ENCODE data around the gene B4GALNT2. TPM values are rescaled to one million over a fixed set of nuclear protein-coding genes. Genes with fewer than 3 reads are reported as not detected.

The B4GALNT2 gene
- polyA plus RNA-seq, 3 donors = not detected

GRCh38 chr17:49112936-49113335, 19.6 kb upstream of the B4GALNT2 start:
- intact Hi-C loops (cut with micrococcal nuclease) = no loop called here
- H3K36me3 ChIP-seq (replicated peaks in 1 of 2; ENCODE audit: control insufficient read depth in 1 of 2, insufficient read depth in 2 of 2, low read length in 2 of 2) = no peaks in the 10 kb centered on the region
- H3K27me3 ChIP-seq (ENCODE audit: control insufficient read depth in 2 of 2, insufficient read depth in 2 of 2, low read length in 2 of 2) = peaks cover 17 to 24% of the 10 kb centered on the region in 2 donors
- H3K4me2 ChIP-seq (replicated peaks; ENCODE audit: extremely low read depth, low read length, poor library complexity, severe bottlenecking) = no peak overlapping the region
- H3K4me1 Mint-ChIP-seq = no peaks in the 10 kb centered on the region
- peaks cover 0 to 3% (median 0%) of the 10 kb centered on the region in 7 donors for H3K9me3 Mint-ChIP-seq
- H3K27me3 Mint-ChIP-seq (ENCODE audit: low read depth in 3 of 3) = peaks cover 8 to 24% (median 14%) of the 10 kb centered on the region in 3 donors
- no peaks in the 10 kb centered on the region for H4K20me1 ChIP-seq (ENCODE audit: insufficient read depth, low read length)
- H3K4me3 ChIP-seq (replicated peaks in 1 of 3; ENCODE audit: low read depth in 2 of 3, low read length in 3 of 3) = no peak overlapping the region
- H3K79me2 ChIP-seq (ENCODE audit: insufficient read depth, low read length) = no peaks in the 10 kb centered on the region
- no peak overlapping the region for H3K9ac ChIP-seq (ENCODE audit: insufficient read depth, low read length, poor library complexity, severe bottlenecking)
- H3K27ac ChIP-seq (ENCODE audit: low read depth in 1 of 2, low read length in 2 of 2) = no peak overlapping the region
- no peak overlapping the region for H3K4me3 Mint-ChIP-seq
- H3K36me3 Mint-ChIP-seq = no peaks in the 10 kb centered on the region
- H2AFZ ChIP-seq (ENCODE audit: insufficient read depth, low read depth, low read length, poor library complexity, severe bottlenecking) = no peak overlapping the region
- TF ChIP-seq CTCF (IDR thresholded peaks at IDR 0.05) = no peak
- H3K27ac Mint-ChIP-seq = no peak overlapping the region
- no peaks in the 10 kb centered on the region for H3K4me1 ChIP-seq (ENCODE audit: control insufficient read depth in 1 of 2, insufficient read depth in 2 of 2, low read length in 2 of 2)
- H3K9me3 ChIP-seq (replicated peaks in 1 of 2; ENCODE audit: control insufficient read depth in 1 of 2, insufficient read depth in 1 of 2, low read length in 2 of 2) = no peaks in the 10 kb centered on the region
- no peak for DNase-seq
- WGBS (ENCODE audit: insufficient coverage) = no CpG with 5 or more reads among the region's 1 CpG

- no peak overlapping the region for H3K27ac ChIP-seq (ENCODE audit: low read depth in 1 of 2, low read length in 2 of 2)
- no CpG with 5 or more reads among the region's 1 CpG for WGBS (ENCODE audit: insufficient coverage)
- no peaks in the 10 kb centered on the region for H3K9me3 ChIP-seq (replicated peaks in 1 of 2; ENCODE audit: control insufficient read depth in 1 of 2, insufficient read depth in 1 of 2, low read length in 2 of 2)
- intact Hi-C loops (cut with micrococcal nuclease) = no loop called here
- no peak overlapping the region for H3K27ac Mint-ChIP-seq
- H3K4me3 ChIP-seq (replicated peaks in 1 of 3; ENCODE audit: low read depth in 2 of 3, low read length in 3 of 3) = no peak overlapping the region
- no peaks in the 10 kb centered on the region for H3K79me2 ChIP-seq (ENCODE audit: insufficient read depth, low read length)
- H3K27me3 Mint-ChIP-seq (ENCODE audit: low read depth in 3 of 3) = peaks cover 11 to 28% (median 12%) of the 10 kb centered on the region in 3 donors
- DNase-seq = no peak
- H3K9ac ChIP-seq (ENCODE audit: insufficient read depth, low read length, poor library complexity, severe bottlenecking) = no peak overlapping the region
- no peak overlapping the region for H3K4me2 ChIP-seq (replicated peaks; ENCODE audit: extremely low read depth, low read length, poor library complexity, severe bottlenecking)
- H3K9me3 Mint-ChIP-seq = peaks cover 0 to 3% (median 0%) of the 10 kb centered on the region in 7 donors
- H3K4me1 ChIP-seq (ENCODE audit: control insufficient read depth in 1 of 2, insufficient read depth in 2 of 2, low read length in 2 of 2) = no peaks in the 10 kb centered on the region
- no peak overlapping the region for H2AFZ ChIP-seq (ENCODE audit: insufficient read depth, low read depth, low read length, poor library complexity, severe bottlenecking)
- TF ChIP-seq CTCF (IDR thresholded peaks at IDR 0.05) = no peak
- H3K4me1 Mint-ChIP-seq = no peaks in the 10 kb centered on the region
- H3K36me3 Mint-ChIP-seq = no peaks in the 10 kb centered on the region
- no peaks in the 10 kb centered on the region for H4K20me1 ChIP-seq (ENCODE audit: insufficient read depth, low read length)
- peaks cover 23 to 26% of the 10 kb centered on the region in 2 donors for H3K27me3 ChIP-seq (ENCODE audit: control insufficient read depth in 2 of 2, insufficient read depth in 2 of 2, low read length in 2 of 2)
- H3K4me3 Mint-ChIP-seq = no peak overlapping the region
- no peaks in the 10 kb centered on the region for H3K36me3 ChIP-seq (replicated peaks in 1 of 2; ENCODE audit: control insufficient read depth in 1 of 2, insufficient read depth in 2 of 2, low read length in 2 of 2)
These were observed 17.9 kb upstream of the B4GALNT2 start for GRCh38 chr17:49114703-49115102.
